ENCODE data around the gene HPSE. TPM values are rescaled to one million over a fixed set of nuclear protein-coding genes. Genes with fewer than 3 reads are reported as not detected.

The HPSE gene
- total and polyA plus RNA-seq, 4 experiments from 2014 or later, result 5.6 to 8.9 (median 7.7) TPM

DNA sequence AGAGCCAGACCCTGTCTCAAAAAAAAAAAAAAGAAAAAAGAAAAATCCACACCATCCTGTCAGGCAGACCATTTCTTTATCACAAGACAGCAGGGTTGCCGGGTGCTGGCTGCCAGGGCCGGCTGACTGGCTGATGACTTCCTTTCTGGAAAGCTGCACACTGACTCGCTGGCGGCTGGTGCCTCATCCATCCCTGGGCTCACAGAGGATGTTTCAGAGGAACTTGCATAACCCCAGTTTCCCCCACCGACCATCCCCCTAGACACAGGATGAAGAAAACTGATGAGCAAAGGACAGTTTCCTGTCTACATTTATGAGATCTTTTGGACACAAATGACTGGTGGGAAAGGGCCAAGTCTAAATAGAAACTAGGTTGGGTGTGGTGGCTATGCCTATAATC lies 14.1 kb downstream of the HPSE start:
- CTCF ChIA-PET (ENCODE audit: partially characterized antibody), result no interaction called here
- Histone ChIP-seq H3K36me3 (ENCODE audit: insufficient read depth, low read length) (peaks cover 8% of the 10 kb centered on the region), H3K27me3 (ENCODE audit: insufficient read depth, low read length) (no peaks in the 10 kb centered on the region), H3K4me1 (ENCODE audit: insufficient read depth, low read length) (no peaks in the 10 kb centered on the region), H3K27ac (ENCODE audit: low read depth, low read length) (no peak overlapping the region), H3K9me3 (ENCODE audit: control insufficient read depth in 1 of 2, low read length in 2 of 2) (no peaks in the 10 kb centered on the region), H3K4me3 (ENCODE audit: low read length in 2 of 2) (no peak overlapping the region)
- Mint-ChIP-seq H3K9me3 (no peaks in the 10 kb centered on the region), H3K27me3 (no peaks in the 10 kb centered on the region), H3K27ac (peak overlapping the region in 4 of 7 donors; percentile 34 to 66 (median 49)), H3K4me3 (no peak overlapping the region), H3K36me3 (peaks cover 50 to 54% of the 10 kb centered on the region in 2 donors), H3K4me1 (peaks cover under 1 to 11% (median 4%) of the 10 kb centered on the region in 4 donors)
- intact Hi-C loops (cut with micrococcal nuclease), result no loop called here
- DNase-seq, result no peak
- POLR2A ChIA-PET (ENCODE audit: partially characterized antibody), result no interaction called here

DNA sequence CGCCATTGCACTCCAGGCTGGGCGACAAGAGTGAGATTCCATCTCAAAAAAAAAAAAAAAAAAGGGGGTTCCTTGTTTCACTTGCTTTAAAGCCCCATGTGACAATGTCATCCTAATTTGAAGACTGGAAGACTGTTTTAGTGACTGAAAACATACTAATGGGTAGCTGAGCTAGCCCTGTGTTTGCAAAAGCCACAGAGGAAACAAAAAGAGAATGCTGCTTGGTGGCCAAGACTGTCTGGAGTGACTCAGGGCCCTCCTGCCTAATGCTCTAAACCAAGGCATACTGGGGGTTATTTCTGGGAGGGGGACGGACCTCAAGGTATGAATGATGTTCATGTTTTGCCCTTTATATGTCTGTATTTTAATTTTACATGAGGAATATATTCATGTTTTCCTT lies 16.0 kb downstream of the HPSE start:
- H3K27ac Mint-ChIP-seq, result no peak overlapping the region

DNA sequence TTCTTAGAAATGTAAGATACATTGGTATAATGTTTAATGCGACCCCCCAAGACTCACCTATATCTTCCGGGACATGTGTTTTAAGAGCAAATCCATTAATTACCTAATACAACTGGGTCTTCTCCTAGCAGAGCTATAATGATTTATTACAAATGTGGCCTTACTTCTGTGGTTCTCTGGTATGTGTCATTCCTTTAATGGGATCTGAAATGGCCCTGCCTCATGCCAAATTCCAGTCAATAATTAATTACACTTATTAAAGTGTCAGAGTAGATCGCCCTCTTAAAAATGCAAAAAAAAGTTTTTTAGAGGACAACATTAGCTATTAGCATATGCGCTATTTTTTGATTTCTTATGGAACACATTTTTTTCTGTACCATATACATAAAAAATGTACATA lies 17.0 kb downstream of the HPSE start:
- Histone ChIP-seq H3K9me3 (ENCODE audit: control insufficient read depth in 1 of 2, low read length in 2 of 2) (no peaks in the 10 kb centered on the region), H3K4me1 (ENCODE audit: insufficient read depth, low read length) (no peaks in the 10 kb centered on the region), H3K27me3 (ENCODE audit: insufficient read depth, low read length) (no peaks in the 10 kb centered on the region), H3K36me3 (ENCODE audit: insufficient read depth, low read length) (peaks cover 8% of the 10 kb centered on the region), H3K4me3 (ENCODE audit: low read length in 2 of 2) (no peak overlapping the region), H3K27ac (ENCODE audit: low read depth, low read length) (no peak overlapping the region)
- ChIA-PET CTCF (ENCODE audit: partially characterized antibody) (interaction anchor here (0.5 kb wide), 1 partner anchor 874 kb away, joined by 3 read pairs; no protein-coding TSS in a partner anchor), POLR2A (ENCODE audit: partially characterized antibody) (no interaction called here)
- H3K4me1 Mint-ChIP-seq, result peaks cover 0 to 5% (median 4%) of the 10 kb centered on the region in 4 donors
- intact Hi-C loops (cut with micrococcal nuclease), result no loop called here
- peaks cover 48 to 54% of the 10 kb centered on the region in 2 donors for H3K36me3 Mint-ChIP-seq
- DNase-seq, result no peak
- H3K27me3 Mint-ChIP-seq, result no peaks in the 10 kb centered on the region
- H3K4me3 Mint-ChIP-seq, result no peak overlapping the region
- no peak overlapping the region for H3K27ac Mint-ChIP-seq
- H3K9me3 Mint-ChIP-seq, result no peaks in the 10 kb centered on the region

More for the DNA sequence above, 16.0 kb downstream of the HPSE start:
- Histone ChIP-seq H3K4me3 (ENCODE audit: low read length in 2 of 2) (no peak overlapping the region), H3K27ac (ENCODE audit: low read depth, low read length) (no peak overlapping the region), H3K27me3 (ENCODE audit: insufficient read depth, low read length) (no peaks in the 10 kb centered on the region), H3K36me3 (ENCODE audit: insufficient read depth, low read length) (peaks cover 8% of the 10 kb centered on the region), H3K9me3 (ENCODE audit: control insufficient read depth in 1 of 2, low read length in 2 of 2) (no peaks in the 10 kb centered on the region), H3K4me1 (ENCODE audit: insufficient read depth, low read length) (no peaks in the 10 kb centered on the region)
- Mint-ChIP-seq H3K4me1 (peaks cover 0 to 11% (median 4%) of the 10 kb centered on the region in 4 donors), H3K36me3 (peaks cover 52 to 53% of the 10 kb centered on the region in 2 donors), H3K4me3 (no peak overlapping the region), H3K27me3 (no peaks in the 10 kb centered on the region), H3K9me3 (no peaks in the 10 kb centered on the region)
- ChIA-PET CTCF (ENCODE audit: partially characterized antibody) (interaction anchor here (1.1 kb wide), 1 partner anchor 10 kb away, joined by 3 read pairs; no protein-coding TSS in a partner anchor), POLR2A (ENCODE audit: partially characterized antibody) (no interaction called here)
- intact Hi-C loops (cut with micrococcal nuclease), result no loop called here
- no peak for DNase-seq

DNA sequence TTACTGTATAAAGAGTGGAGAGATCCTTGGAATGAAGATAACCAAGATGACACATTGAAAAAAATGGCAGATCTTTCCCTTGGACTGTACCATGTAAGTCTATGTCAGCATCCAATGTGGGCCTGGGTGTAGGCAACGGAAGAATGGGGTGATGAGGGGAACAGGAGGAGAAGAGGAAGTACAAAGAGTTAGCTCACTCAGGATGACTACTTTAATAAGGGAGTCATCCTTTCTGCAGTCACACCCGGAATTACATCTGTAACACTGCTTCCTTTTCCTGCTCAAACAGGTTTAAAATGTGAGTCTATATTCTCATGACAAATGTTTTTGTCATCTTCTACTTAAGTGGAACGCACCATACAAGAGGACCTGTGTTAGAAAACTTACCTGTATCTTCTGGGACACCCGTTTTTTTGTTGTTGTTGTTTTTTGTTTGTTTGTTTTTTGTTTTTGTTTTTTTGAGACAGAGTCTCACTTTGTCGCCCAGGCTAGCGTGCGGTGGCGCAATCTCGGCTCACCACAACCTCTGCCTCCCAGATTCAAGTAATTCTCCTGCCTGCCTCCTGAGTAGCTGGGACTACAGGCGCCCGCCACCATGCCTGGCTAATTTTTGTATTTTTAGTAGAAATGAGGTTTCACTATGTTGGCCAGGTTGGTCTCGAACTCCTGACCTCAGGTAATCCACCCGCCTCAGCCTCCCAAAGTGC lies 18.0 kb downstream of the HPSE start:
- H3K9me3 ChIP-seq (ENCODE audit: control insufficient read depth in 1 of 2, low read length in 2 of 2), result no peaks in the 10 kb centered on the region
- Mint-ChIP-seq H3K36me3 (peaks cover 49 to 51% of the 10 kb centered on the region in 2 donors), H3K4me3 (no peak overlapping the region), H3K9me3 (no peaks in the 10 kb centered on the region), H3K27me3 (no peaks in the 10 kb centered on the region), H3K4me1 (peaks cover 0 to 5% (median 4%) of the 10 kb centered on the region in 4 donors), H3K27ac (peak overlapping the region in 1 of 7 donors; percentile 48)
- no peak overlapping the region for H3K27ac ChIP-seq (ENCODE audit: low read depth, low read length)
- no peaks in the 10 kb centered on the region for H3K27me3 ChIP-seq (ENCODE audit: insufficient read depth, low read length)
- H3K36me3 ChIP-seq (ENCODE audit: insufficient read depth, low read length), result peaks cover 8% of the 10 kb centered on the region
- H3K4me1 ChIP-seq (ENCODE audit: insufficient read depth, low read length), result no peaks in the 10 kb centered on the region
- intact Hi-C loops (cut with micrococcal nuclease), result no loop called here
- POLR2A ChIA-PET (ENCODE audit: partially characterized antibody), result no interaction called here
- H3K4me3 ChIP-seq (ENCODE audit: low read length in 2 of 2), result no peak overlapping the region
- no peak for DNase-seq
- CTCF ChIA-PET (ENCODE audit: partially characterized antibody), result no interaction called here

DNA sequence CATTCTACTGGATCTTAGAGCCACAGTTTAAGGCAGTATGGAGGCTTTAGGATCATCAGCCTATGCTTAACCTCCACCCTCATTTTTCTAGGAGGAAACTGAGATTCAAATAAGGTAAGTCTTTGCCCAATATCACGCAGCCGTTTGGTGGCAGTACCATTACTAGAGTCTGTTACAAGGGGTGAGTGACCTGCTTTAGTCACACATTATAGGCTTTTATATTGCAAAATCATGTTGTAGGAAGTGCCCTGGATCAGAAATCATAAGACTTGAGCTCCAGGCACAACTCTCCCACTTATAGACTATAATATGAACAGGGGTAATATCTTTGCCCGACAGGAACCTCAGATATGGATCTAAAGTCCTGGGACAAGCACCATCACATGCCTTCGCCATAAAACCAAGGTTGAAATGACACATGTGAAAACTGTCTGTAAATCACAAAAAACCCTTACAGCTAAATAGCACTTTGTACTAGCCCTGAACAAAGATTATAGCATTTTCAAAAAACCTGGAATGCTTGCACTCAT lies 19.2 kb downstream of the HPSE start:
- intact Hi-C loops (cut with micrococcal nuclease), result no loop called here
- H3K4me1 Mint-ChIP-seq, result no peaks in the 10 kb centered on the region
- Histone ChIP-seq H3K9me3 (ENCODE audit: control insufficient read depth in 1 of 2, low read length in 2 of 2) (no peaks in the 10 kb centered on the region), H3K4me1 (ENCODE audit: insufficient read depth, low read length) (no peaks in the 10 kb centered on the region), H3K4me3 (ENCODE audit: low read length in 2 of 2) (no peak overlapping the region), H3K27me3 (ENCODE audit: insufficient read depth, low read length) (no peaks in the 10 kb centered on the region), H3K27ac (ENCODE audit: low read depth, low read length) (no peak overlapping the region), H3K36me3 (ENCODE audit: insufficient read depth, low read length) (peaks cover 8% of the 10 kb centered on the region)
- ChIA-PET POLR2A (ENCODE audit: partially characterized antibody) (no interaction called here), CTCF (ENCODE audit: partially characterized antibody) (no interaction called here)
- H3K4me3 Mint-ChIP-seq, result no peak overlapping the region
- no peaks in the 10 kb centered on the region for H3K9me3 Mint-ChIP-seq
- H3K36me3 Mint-ChIP-seq, result peaks cover 47 to 53% of the 10 kb centered on the region in 2 donors
- no peaks in the 10 kb centered on the region for H3K27me3 Mint-ChIP-seq
- DNase-seq, result no peak
- no peak overlapping the region for H3K27ac Mint-ChIP-seq

DNA sequence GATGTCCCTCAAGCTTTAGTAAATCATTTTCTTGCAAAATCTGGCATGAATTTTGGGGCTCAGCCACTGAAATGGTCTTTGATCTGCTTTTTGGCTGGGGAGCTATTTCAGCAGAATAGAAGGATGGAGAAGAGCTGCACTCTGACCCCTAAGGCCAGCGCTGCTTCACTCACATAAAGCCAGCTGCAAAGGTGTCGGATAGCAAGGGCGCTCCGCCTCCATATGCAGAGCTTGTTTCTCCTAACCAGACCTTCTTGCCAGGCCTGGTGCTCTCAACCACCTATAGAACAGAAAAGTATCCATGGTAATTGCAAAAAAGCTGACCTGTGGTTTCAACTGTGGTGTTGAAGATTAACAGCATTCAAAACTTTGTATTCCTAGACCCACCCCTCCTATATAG lies 26.0 kb downstream of the HPSE start:
- H3K27ac Mint-ChIP-seq, result no peak overlapping the region
- Histone ChIP-seq H3K4me3 (ENCODE audit: low read length in 2 of 2) (no peak overlapping the region), H3K27me3 (ENCODE audit: insufficient read depth, low read length) (no peaks in the 10 kb centered on the region), H3K9me3 (ENCODE audit: control insufficient read depth in 1 of 2, low read length in 2 of 2) (no peaks in the 10 kb centered on the region), H3K27ac (ENCODE audit: low read depth, low read length) (no peak overlapping the region), H3K4me1 (ENCODE audit: insufficient read depth, low read length) (no peaks in the 10 kb centered on the region), H3K36me3 (ENCODE audit: insufficient read depth, low read length) (peaks cover 5% of the 10 kb centered on the region)
- DNase-seq, result no peak
- POLR2A ChIA-PET (ENCODE audit: partially characterized antibody), result interaction anchor here (1.3 kb wide), 1 partner anchor 24 kb away, joined by 7 read pairs; the partner anchor contains the start of gene COQ2
- intact Hi-C loops (cut with micrococcal nuclease), result no loop called here
- CTCF ChIA-PET (ENCODE audit: partially characterized antibody), result no interaction called here
- no peak overlapping the region for H3K4me3 Mint-ChIP-seq
- H3K27me3 Mint-ChIP-seq, result no peaks in the 10 kb centered on the region
- peaks cover 44 to 47% of the 10 kb centered on the region in 2 donors for H3K36me3 Mint-ChIP-seq
- no peaks in the 10 kb centered on the region for H3K4me1 Mint-ChIP-seq
- no peaks in the 10 kb centered on the region for H3K9me3 Mint-ChIP-seq

DNA sequence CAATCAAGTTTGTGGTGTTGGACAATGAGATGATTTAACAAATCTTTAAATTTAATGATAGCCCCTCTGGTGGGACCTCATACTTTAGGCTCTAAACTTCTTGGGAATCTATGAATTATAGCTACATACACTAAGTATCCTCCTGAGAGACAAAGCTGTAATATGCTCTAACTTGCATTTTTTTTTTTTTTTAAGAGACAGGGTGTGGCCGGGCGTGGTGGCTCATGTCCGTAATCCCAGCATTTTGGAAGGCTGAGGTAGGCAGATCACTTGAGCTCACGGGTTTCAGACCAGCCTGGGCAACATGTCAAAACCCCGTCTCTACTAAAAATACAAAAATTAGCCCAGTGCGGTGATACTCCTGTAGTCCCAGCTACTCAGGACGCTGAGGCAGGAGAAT lies 26.7 kb downstream of the HPSE start:
- Histone ChIP-seq H3K36me3 (ENCODE audit: insufficient read depth, low read length) (peaks cover 5% of the 10 kb centered on the region), H3K9me3 (ENCODE audit: control insufficient read depth in 1 of 2, low read length in 2 of 2) (no peaks in the 10 kb centered on the region), H3K4me1 (ENCODE audit: insufficient read depth, low read length) (no peaks in the 10 kb centered on the region), H3K27ac (ENCODE audit: low read depth, low read length) (no peak overlapping the region), H3K4me3 (ENCODE audit: low read length in 2 of 2) (no peak overlapping the region), H3K27me3 (ENCODE audit: insufficient read depth, low read length) (no peaks in the 10 kb centered on the region)
- ChIA-PET POLR2A (ENCODE audit: partially characterized antibody) (interaction anchor here (1.3 kb wide), 1 partner anchor 24 kb away, joined by 7 read pairs; the partner anchor contains the start of gene COQ2), CTCF (ENCODE audit: partially characterized antibody) (no interaction called here)
- no peaks in the 10 kb centered on the region for H3K4me1 Mint-ChIP-seq
- H3K9me3 Mint-ChIP-seq, result no peaks in the 10 kb centered on the region
- peaks cover 42 to 49% of the 10 kb centered on the region in 2 donors for H3K36me3 Mint-ChIP-seq
- H3K4me3 Mint-ChIP-seq, result no peak overlapping the region
- intact Hi-C loops (cut with micrococcal nuclease), result no loop called here
- no peaks in the 10 kb centered on the region for H3K27me3 Mint-ChIP-seq
- DNase-seq, result no peak
- no peak overlapping the region for H3K27ac Mint-ChIP-seq

Data from CD4-positive, alpha-beta memory T cell (primary cell).